Smooth muscle cell (in vitro differentiated cells): ENCODE results near the gene LYG2. TPM values are rescaled to one million over a fixed set of nuclear protein-coding genes. Genes with fewer than 3 reads are reported as not detected.

ENCODE experiments used
- DNase-seq: peaks from one replicate; lab custom pipeline; 2025; ENCODE audit not compliant: unreplicated experiment; lab: John Stamatoyannopoulos, UW
- H2AFZ ChIP-seq: fragments of 200-600 bp; sonication (generic); 2 replicates; pipeline ENCODE4 v1.6.0; 2016; ENCODE audit warnings: antibody characterized with exemption, low read depth, mild to moderate bottlenecking
- H3F3A ChIP-seq: fragments of 200-600 bp; sonication (generic); 2 replicates; pipeline ENCODE4 v1.6.0; 2017; ENCODE audit warnings: antibody characterized with exemption, low read depth
- H3K27ac ChIP-seq: fragments of 200-600 bp; sonication (generic); 2 replicates; pipeline ENCODE4 v1.5.1; 2016; ENCODE audit warnings: low read depth, mild to moderate bottlenecking
- H3K27me3 ChIP-seq: fragments of 200-600 bp; sonication (generic); 2 replicates; pipeline ENCODE4 v1.6.1; 2016; ENCODE audit warnings: low read depth, mild to moderate bottlenecking
- H3K36me3 ChIP-seq: fragments of 200-600 bp; sonication (generic); 2 replicates; pipeline ENCODE4 v1.5.1; 2016; ENCODE audit warnings: low read depth
- H3K4me1 ChIP-seq: fragments of 200-600 bp; sonication (generic); 2 replicates; pipeline ENCODE4 v1.5.1; 2016; ENCODE audit warnings: low read depth
- H3K4me2 ChIP-seq: fragments of 200-600 bp; sonication (generic); 2 replicates; pipeline ENCODE4 v1.6.0; 2016; ENCODE audit warnings: mild to moderate bottlenecking
- H3K4me3 ChIP-seq: fragments of 200-600 bp; sonication (generic); 2 replicates; pipeline ENCODE4 v1.5.1; 2016; ENCODE audit warnings: mild to moderate bottlenecking
- H3K79me2 ChIP-seq: fragments of 200-600 bp; sonication (generic); 2 replicates; pipeline ENCODE4 v1.6.0; 2016; ENCODE audit warnings: low read depth, mild to moderate bottlenecking
- H3K9ac ChIP-seq: fragments of 200-600 bp; sonication (generic); 2 replicates; pipeline ENCODE4 v1.6.0; 2016; ENCODE audit warnings: low read depth
- H3K9me3 ChIP-seq: fragments of 200-600 bp; sonication (generic); replicated peaks from 2 replicates; pipeline ENCODE4 v1.5.1; 2016; ENCODE audit warnings: low read depth
- H4K20me1 ChIP-seq: fragments of 200-600 bp; sonication (generic); 2 replicates; pipeline ENCODE4 v1.6.0; 2016; ENCODE audit warnings: low read depth
- CTCF ChIP-seq: fragments of 200-600 bp; sonication (generic); IDR thresholded peaks from 2 replicates; pipeline ENCODE4 v1.5.1; 2017; ENCODE audit warnings: borderline replicate concordance, mild to moderate bottlenecking, antibody characterized with exemption; ENCODE audit not compliant: insufficient read depth, poor library complexity, severe bottlenecking
- WGBS: methylation state at CpG from one replicate; pipeline ENCODE4 v1.1.7; 2016; ENCODE audit warnings: low lambda C conversion rate; 5-methylcytosine and 5-hydroxymethylcytosine counted together
- polyA plus RNA-seq: library from polyadenylated mRNA; unstranded; fragments of >200 nt; fragmentation: Nextera tagmentation; extraction: Ambion mirVana; gene quantifications from 2 replicates; pipeline ENCODE4 v1.2.1, GENCODE V29; 2016
- total RNA-seq: library from RNA; depleted of rRNA; stranded (reverse); fragments of >200 nt; gene quantifications from 2 replicates; pipeline ENCODE4 v1.2.3, GENCODE V29; 2014

LYG2 gene
- total and polyA plus RNA-seq, 2 experiments from 2014 or later: not detected

- no peak for TF ChIP-seq CTCF
- WGBS: 94% methylated on average over 7 of the region's 7 CpGs
- H3F3A ChIP-seq: no peaks in the 10 kb centered on the region
Observed at GRCh38 chr2:99275882-99276281, 20.4 kb upstream of the LYG2 start.

GRCh38 chr2:99261242-99261641 is 5.8 kb upstream of the LYG2 start:
- H3K36me3 ChIP-seq: no peaks in the 10 kb centered on the region
- 81% methylated on average over 4 of the region's 4 CpGs for WGBS
- H3K27ac ChIP-seq: no peak overlapping the region
- DNase-seq: no peak
- no peak overlapping the region for H2AFZ ChIP-seq
- no peak for TF ChIP-seq CTCF
- H3K79me2 ChIP-seq: no peaks in the 10 kb centered on the region
- H3K9me3 ChIP-seq: no peaks in the 10 kb centered on the region
- H4K20me1 ChIP-seq: no peaks in the 10 kb centered on the region
- no peak overlapping the region for H3K9ac ChIP-seq
- no peaks in the 10 kb centered on the region for H3K27me3 ChIP-seq
- no peak overlapping the region for H3K4me2 ChIP-seq
- no peaks in the 10 kb centered on the region for H3K4me1 ChIP-seq
- H3K4me3 ChIP-seq: no peak overlapping the region
- no peaks in the 10 kb centered on the region for H3F3A ChIP-seq

More at GRCh38 chr2:99275882-99276281, 20.4 kb upstream of the LYG2 start:
- no peak overlapping the region for H2AFZ ChIP-seq
- H4K20me1 ChIP-seq: no peaks in the 10 kb centered on the region
- no peak overlapping the region for H3K4me2 ChIP-seq
- H3K9ac ChIP-seq: no peak overlapping the region
- no peak for DNase-seq
- H3K27ac ChIP-seq: no peak overlapping the region
- H3K4me1 ChIP-seq: no peaks in the 10 kb centered on the region
- peaks cover 4% of the 10 kb centered on the region for H3K9me3 ChIP-seq
- H3K79me2 ChIP-seq: no peaks in the 10 kb centered on the region
- H3K36me3 ChIP-seq: no peaks in the 10 kb centered on the region
- no peak overlapping the region for H3K4me3 ChIP-seq
- no peaks in the 10 kb centered on the region for H3K27me3 ChIP-seq

GRCh38 chr2:99260184-99260583 is 4.7 kb upstream of the LYG2 start:
- 95% methylated on average over 2 of the region's 2 CpGs for WGBS
- no peaks in the 10 kb centered on the region for H3F3A ChIP-seq
- H3K36me3 ChIP-seq: no peaks in the 10 kb centered on the region
- H3K4me1 ChIP-seq: no peaks in the 10 kb centered on the region
- H3K27me3 ChIP-seq: no peaks in the 10 kb centered on the region
- H2AFZ ChIP-seq: no peak overlapping the region
- no peaks in the 10 kb centered on the region for H4K20me1 ChIP-seq
- H3K4me3 ChIP-seq: no peak overlapping the region
- H3K27ac ChIP-seq: no peak overlapping the region
- H3K9ac ChIP-seq: no peak overlapping the region
- H3K79me2 ChIP-seq: no peaks in the 10 kb centered on the region
- H3K4me2 ChIP-seq: no peak overlapping the region
- DNase-seq: no peak
- H3K9me3 ChIP-seq: no peaks in the 10 kb centered on the region
- no peak for TF ChIP-seq CTCF

GRCh38 chr2:99259465-99259864 is 4.0 kb upstream of the LYG2 start:
- Histone ChIP-seq H3K4me3 (no peak overlapping the region), H3K27ac (no peak overlapping the region), H4K20me1 (no peaks in the 10 kb centered on the region), H3K4me1 (no peaks in the 10 kb centered on the region), H3K9me3 (no peaks in the 10 kb centered on the region), H3K4me2 (no peak overlapping the region), H3K27me3 (no peaks in the 10 kb centered on the region), H3F3A (no peaks in the 10 kb centered on the region), H3K79me2 (no peaks in the 10 kb centered on the region), H3K36me3 (no peaks in the 10 kb centered on the region), H3K9ac (no peak overlapping the region), H2AFZ (no peak overlapping the region)
- WGBS: 90% methylated on average over 4 of the region's 4 CpGs
- no peak for TF ChIP-seq CTCF
- no peak for DNase-seq
